PC-9 (cell line): ENCODE results near the gene RCBTB1. TPM values are rescaled to one million over a fixed set of nuclear protein-coding genes. Genes with fewer than 3 reads are reported as not detected.

ENCODE experiments used
- BruUV-seq: library from RNA; stranded (reverse); fragments of 400-500 nt; replicated peaks from 2 replicates; lab custom pipeline; 2021; lab: Mats Ljungman, UMichigan
- CTCF ChIA-PET: fragments of 300-600 bp; sonication (Branson Sonifier 250); formaldehyde crosslinking; loops from one replicate; lab custom pipeline; 2022; ENCODE audit warnings: antibody characterized with exemption; lab: Charles Lee
- POLR2A ChIA-PET: fragments of 300-600 bp; sonication (Branson Sonifier 250); formaldehyde crosslinking; loops from one replicate; lab custom pipeline; 2022; ENCODE audit warnings: antibody characterized with exemption; ENCODE audit not compliant: unreplicated experiment; lab: Charles Lee
- DNase-seq, 2 experiments: peaks; one replicate each; pipeline versions ENCODE4 v3.0.0 to v3.0.0-alpha.2; 2015 to 2022; ENCODE audit warnings: mixed read lengths in 1 of 2
- H2AFZ ChIP-seq: fragments of 200-600 bp; sonication (generic); 2 replicates; pipeline ENCODE4 v1.8.1; 2017; ENCODE audit warnings: antibody characterized with exemption
- H3F3A ChIP-seq: fragments of 200-600 bp; sonication (generic); 2 replicates; pipeline ENCODE4 v1.8.1; 2017; ENCODE audit warnings: antibody characterized with exemption, mild to moderate bottlenecking, low read depth; ENCODE audit not compliant: insufficient read depth
- H3K27ac ChIP-seq: fragments of 200-600 bp; sonication (generic); 2 replicates; pipeline ENCODE4 v1.6.1; 2016; ENCODE audit warnings: mixed run types
- H3K27me3 ChIP-seq: fragments of 200-600 bp; sonication (generic); 2 replicates; pipeline ENCODE4 v1.6.1; 2016; ENCODE audit warnings: low read depth, mixed run types; ENCODE audit not compliant: insufficient read depth
- H3K36me3 ChIP-seq: fragments of 200-600 bp; sonication (generic); 2 replicates; pipeline ENCODE4 v1.6.1; 2016; ENCODE audit warnings: low read depth, mixed run types
- H3K4me1 ChIP-seq: fragments of 200-600 bp; sonication (generic); replicated peaks from 2 replicates; pipeline ENCODE4 v1.6.1; 2016; ENCODE audit warnings: mixed run types; ENCODE audit not compliant: insufficient read depth
- H3K4me2 ChIP-seq: fragments of 200-600 bp; sonication (generic); 2 replicates; pipeline ENCODE4 v1.6.1; 2017; ENCODE audit warnings: mixed run types
- H3K4me3 ChIP-seq: fragments of 200-600 bp; sonication (generic); 2 replicates; pipeline ENCODE4 v1.6.1; 2016; ENCODE audit warnings: mixed run types
- H3K79me2 ChIP-seq: fragments of 200-600 bp; sonication (generic); 2 replicates; pipeline ENCODE4 v1.6.1; 2017; ENCODE audit warnings: low read depth, mixed run types
- H3K9me2 ChIP-seq: fragments of 200-600 bp; sonication (generic); 2 replicates; pipeline ENCODE4 v1.8.1; 2017; ENCODE audit warnings: mild to moderate bottlenecking; ENCODE audit not compliant: insufficient read depth
- H3K9me3 ChIP-seq: fragments of 200-600 bp; sonication (generic); 2 replicates; pipeline ENCODE4 v1.8.1; 2016; ENCODE audit warnings: low read depth; ENCODE audit not compliant: insufficient read depth
- H4K20me1 ChIP-seq: fragments of 200-600 bp; sonication (generic); 2 replicates; pipeline ENCODE4 v1.8.1; 2017; ENCODE audit not compliant: insufficient read depth
- CTCF ChIP-seq: fragments of 200-600 bp; sonication (generic); conservative IDR thresholded peaks from 2 replicates; pipeline ENCODE4 v1.6.1; 2017; ENCODE audit warnings: mixed run types, antibody characterized with exemption, mild to moderate bottlenecking, moderate library complexity
- EZH2 ChIP-seq: fragments of 200-600 bp; sonication (generic); IDR thresholded peaks from 2 replicates; pipeline ENCODE4 v1.8.0; 2017; ENCODE audit warnings: antibody characterized with exemption, low read depth
- intact Hi-C: fragments of 100-400 bp; cut with micrococcal nuclease; formaldehyde crosslinking; loops from one replicate; pipeline ENCODE4 v1.10.0; 2022; ENCODE audit not compliant: unreplicated experiment
- total RNA-seq: library from RNA; stranded (reverse); gene quantifications from 2 replicates; pipeline ENCODE4 v1.2.3, GENCODE V29; 2021

RCBTB1 gene
- total RNA-seq, 1 experiment from 2014 or later: 16.1 TPM

GRCh38 chr13:49543656-49544055 is 41.7 kb downstream of the RCBTB1 start:
- ChIA-PET CTCF (interaction anchor here (0.6 kb wide), 1 partner anchor 69 kb away, joined by 4 read pairs; no protein-coding TSS in a partner anchor), POLR2A (interaction anchor here (0.6 kb wide), 1 partner anchor 1556 kb away, joined by 10 read pairs; no protein-coding TSS in a partner anchor)
- Histone ChIP-seq H3F3A (no peaks in the 10 kb centered on the region), H3K27me3 (no peaks in the 10 kb centered on the region), H4K20me1 (no peaks in the 10 kb centered on the region), H3K9me3 (no peaks in the 10 kb centered on the region), H2AFZ (no peak overlapping the region), H3K4me1 (no peaks in the 10 kb centered on the region), H3K4me3 (no peak overlapping the region), H3K9me2 (no peaks in the 10 kb centered on the region), H3K4me2 (no peak overlapping the region), H3K27ac (no peak overlapping the region), H3K79me2 (no peaks in the 10 kb centered on the region), H3K36me3 (no peaks in the 10 kb centered on the region)
- BruUV-seq: no TSS peak
- intact Hi-C loops: no loop called here
- DNase-seq: no peak
- no peak for TF ChIP-seq EZH2
- no peak for TF ChIP-seq CTCF

- TF ChIP-seq EZH2 (no peak), CTCF (no peak)
- no peaks in the 10 kb centered on the region for H3K27me3 ChIP-seq
- H3K27ac ChIP-seq: no peak overlapping the region
- no peak for DNase-seq
- no peak overlapping the region for H3K4me2 ChIP-seq
- no TSS peak for BruUV-seq
- ChIA-PET CTCF (interaction anchor here (0.6 kb wide), 1 partner anchor 44 kb away, joined by 4 read pairs; no protein-coding TSS in a partner anchor), POLR2A (no interaction called here)
- H3F3A ChIP-seq: no peaks in the 10 kb centered on the region
- H3K36me3 ChIP-seq: no peaks in the 10 kb centered on the region
- intact Hi-C loops: no loop called here
- H3K4me3 ChIP-seq: no peak overlapping the region
- H3K9me3 ChIP-seq: no peaks in the 10 kb centered on the region
- H3K79me2 ChIP-seq: no peaks in the 10 kb centered on the region
- H2AFZ ChIP-seq: no peak overlapping the region
- H4K20me1 ChIP-seq: no peaks in the 10 kb centered on the region
- H3K4me1 ChIP-seq: no peaks in the 10 kb centered on the region
- H3K9me2 ChIP-seq: no peaks in the 10 kb centered on the region
These were observed 44.8 kb downstream of the RCBTB1 start for GRCh38 chr13:49540552-49540951.

- ChIA-PET CTCF (interaction anchor here (0.6 kb wide), 1 partner anchor 43 kb away, joined by 4 read pairs; no protein-coding TSS in a partner anchor), POLR2A (no interaction called here)
- Histone ChIP-seq H3K36me3 (no peaks in the 10 kb centered on the region), H3K4me3 (no peak overlapping the region), H3K4me2 (no peak overlapping the region), H3K27ac (no peak overlapping the region), H2AFZ (no peak overlapping the region), H3K27me3 (no peaks in the 10 kb centered on the region), H3K79me2 (no peaks in the 10 kb centered on the region), H3K9me2 (no peaks in the 10 kb centered on the region), H4K20me1 (no peaks in the 10 kb centered on the region), H3F3A (no peaks in the 10 kb centered on the region), H3K9me3 (no peaks in the 10 kb centered on the region), H3K4me1 (no peaks in the 10 kb centered on the region)
- TF ChIP-seq CTCF (no peak), EZH2 (no peak)
- BruUV-seq: no TSS peak
- no peak for DNase-seq
- intact Hi-C loops: no loop called here
These were observed 45.6 kb downstream of the RCBTB1 start for GRCh38 chr13:49539746-49540145.
